ENCODE measurements around the gene TMPRSS11B. TPM values are rescaled to one million over a fixed set of nuclear protein-coding genes. Genes with fewer than 3 reads are reported as not detected.
A peak's percentile ranks its signal among the peaks of the same experiment; 100 is the strongest.

Gene TMPRSS11B
- total RNA-seq, 4 donors from 2014 or later, result 0.40 to 3.2 (median 1.6) TPM; not detected in 1

- 49 to 67% methylated on average over 2 of the region's 2 CpGs for WGBS, 2 donors (ENCODE audit: low coverage in 1 of 2)
- ATAC-seq, result no peak
- TF ChIP-seq EP300 (IDR thresholded peaks at IDR 0.05), result no peak
- no peak for TF ChIP-seq CTCF (IDR thresholded peaks at IDR 0.05)
- TF ChIP-seq POLR2AphosphoS5 (IDR thresholded peaks at IDR 0.05), result no peak
- TF ChIP-seq POLR2A (IDR thresholded peaks at IDR 0.05), result no peak
- Histone ChIP-seq H3K36me3 (no peaks in the 10 kb centered on the region), H3K27me3 (peaks cover 4% of the 10 kb centered on the region), H3K4me1 (no peaks in the 10 kb centered on the region), H3K9me3 (no peaks in the 10 kb centered on the region), H3K4me3 (peak overlapping the region in 1 of 2 donors; percentile 4), H3K27ac (no peak overlapping the region)
Observed at GRCh38 chr4:68272380-68272779, 26.9 kb upstream of the TMPRSS11B start.

GRCh38 chr4:68271851-68272357 lies 26.4 kb upstream of the TMPRSS11B start:
- H3K4me3 ChIP-seq, result peak overlapping the region in 1 of 2 donors; percentile 4
- TF ChIP-seq EP300 (IDR thresholded peaks at IDR 0.05), result no peak
- peak; percentile 73 to 77 (median 74) for TF ChIP-seq CTCF (IDR thresholded peaks at IDR 0.05)
- TF ChIP-seq POLR2A (IDR thresholded peaks at IDR 0.05), result no peak
- no peak for TF ChIP-seq POLR2AphosphoS5 (IDR thresholded peaks at IDR 0.05)
- H3K27ac ChIP-seq, result no peak overlapping the region
- H3K4me1 ChIP-seq, result no peaks in the 10 kb centered on the region
- WGBS, 2 donors (ENCODE audit: low coverage in 1 of 2), result 0 to 26% methylated on average over 3 to 11 of the region's 11 CpGs
- ATAC-seq, result peak; percentile 63
- H3K36me3 ChIP-seq, result no peaks in the 10 kb centered on the region
- no peaks in the 10 kb centered on the region for H3K9me3 ChIP-seq
- H3K27me3 ChIP-seq, result peaks cover 4% of the 10 kb centered on the region

GRCh38 chr4:68267433-68267944 lies 22.0 kb upstream of the TMPRSS11B start:
- 13 to 37% methylated on average over 1 to 2 of the region's 2 CpGs for WGBS, 2 donors (ENCODE audit: low coverage in 1 of 2)
- no peak for TF ChIP-seq CTCF (IDR thresholded peaks at IDR 0.05)
- no peak for TF ChIP-seq EP300 (IDR thresholded peaks at IDR 0.05)
- no peak for TF ChIP-seq POLR2AphosphoS5 (IDR thresholded peaks at IDR 0.05)
- no peak for TF ChIP-seq POLR2A (IDR thresholded peaks at IDR 0.05)
- ATAC-seq, result no peak
- H3K4me1 ChIP-seq, result no peaks in the 10 kb centered on the region
- H3K27me3 ChIP-seq, result no peaks in the 10 kb centered on the region
- H3K4me3 ChIP-seq, result no peak overlapping the region
- H3K27ac ChIP-seq, result no peak overlapping the region
- H3K9me3 ChIP-seq, result no peaks in the 10 kb centered on the region
- no peaks in the 10 kb centered on the region for H3K36me3 ChIP-seq

- TF ChIP-seq POLR2A (IDR thresholded peaks at IDR 0.05) (no peak), CTCF (IDR thresholded peaks at IDR 0.05) (no peak), EP300 (IDR thresholded peaks at IDR 0.05) (no peak), POLR2AphosphoS5 (IDR thresholded peaks at IDR 0.05) (no peak)
- Histone ChIP-seq H3K4me3 (no peak overlapping the region), H3K4me1 (no peaks in the 10 kb centered on the region), H3K9me3 (no peaks in the 10 kb centered on the region), H3K36me3 (no peaks in the 10 kb centered on the region), H3K27ac (no peak overlapping the region), H3K27me3 (no peaks in the 10 kb centered on the region)
- 68 to 83% methylated on average over 3 of the region's 3 CpGs for WGBS, 2 donors (ENCODE audit: low coverage in 1 of 2)
- no peak for ATAC-seq
Observed at GRCh38 chr4:68264875-68265565, 19.5 kb upstream of the TMPRSS11B start.

- Histone ChIP-seq H3K36me3 (no peaks in the 10 kb centered on the region), H3K4me1 (no peaks in the 10 kb centered on the region), H3K4me3 (no peak overlapping the region), H3K9me3 (no peaks in the 10 kb centered on the region), H3K27me3 (no peaks in the 10 kb centered on the region), H3K27ac (no peak overlapping the region)
- TF ChIP-seq EP300 (IDR thresholded peaks at IDR 0.05) (no peak), CTCF (IDR thresholded peaks at IDR 0.05) (no peak), POLR2A (IDR thresholded peaks at IDR 0.05) (no peak), POLR2AphosphoS5 (IDR thresholded peaks at IDR 0.05) (no peak)
- no peak for ATAC-seq
- 27 to 35% methylated on average over 1 of the region's 1 CpG for WGBS, 2 donors (ENCODE audit: low coverage in 1 of 2)
Observed at GRCh38 chr4:68259191-68259590, 13.7 kb upstream of the TMPRSS11B start.

Measured in gastroesophageal sphincter (tissue), 4 donors.